H9 (cell line): ENCODE results near the gene CLECL1. TPM values are rescaled to one million over a fixed set of nuclear protein-coding genes. Genes with fewer than 3 reads are reported as not detected.

Experiments used
- DNase-seq: peaks from one replicate; pipeline ENCODE4 v3.0.0-alpha.2; 2017
- H2AFZ ChIP-seq: one replicate; pipeline ENCODE4 v1.6.1; 2013; ENCODE audit warnings: mild to moderate bottlenecking, low read length, control low read depth, moderate library complexity
- H2AK5ac ChIP-seq: 2 replicates; pipeline ENCODE4 v1.6.1; 2013; ENCODE audit warnings: low read length, control low read depth, mixed read lengths; ENCODE audit not compliant: insufficient read length
- H2BK120ac ChIP-seq: one replicate; pipeline ENCODE4 v1.6.1; 2013; ENCODE audit warnings: low read depth, mild to moderate bottlenecking, low read length, control low read depth, inconsistent platforms; ENCODE audit not compliant: poor library complexity, severe bottlenecking
- H2BK12ac ChIP-seq: 2 replicates; pipeline ENCODE4 v1.6.1; 2013; ENCODE audit warnings: low read length, control low read depth, mixed read lengths, low read depth; ENCODE audit not compliant: insufficient read length
- H2BK15ac ChIP-seq: 2 replicates; pipeline ENCODE4 v1.6.1; 2013; ENCODE audit warnings: low read depth, low read length, control low read depth
- H2BK20ac ChIP-seq: one replicate; pipeline ENCODE4 v1.6.1; 2013; ENCODE audit warnings: low read depth, mild to moderate bottlenecking, low read length, control low read depth, inconsistent platforms; ENCODE audit not compliant: poor library complexity, severe bottlenecking
- H2BK5ac ChIP-seq: 2 replicates; pipeline ENCODE4 v1.6.1; 2013; ENCODE audit warnings: low read length, control low read depth, mixed read lengths; ENCODE audit not compliant: insufficient read length
- H3K14ac ChIP-seq: 2 replicates; pipeline ENCODE4 v1.6.1; 2013; ENCODE audit warnings: low read length, control low read depth; ENCODE audit not compliant: insufficient read depth
- H3K18ac ChIP-seq: 2 replicates; pipeline ENCODE4 v1.6.1; 2013; ENCODE audit warnings: low read depth, mild to moderate bottlenecking, mixed read lengths, low read length, control low read depth; ENCODE audit not compliant: insufficient read length
- H3K23ac ChIP-seq: 2 replicates; pipeline ENCODE4 v1.6.1; 2013; ENCODE audit warnings: low read length, control low read depth, mixed read lengths, low read depth; ENCODE audit not compliant: insufficient read length
- H3K23me2 ChIP-seq: 2 replicates; pipeline ENCODE4 v1.6.1; 2013; ENCODE audit warnings: low read depth, mild to moderate bottlenecking, mixed read lengths, low read length, control low read depth; ENCODE audit not compliant: insufficient read length, poor library complexity, severe bottlenecking
- H3K27ac ChIP-seq: 2 replicates; pipeline ENCODE4 v1.5.1; 2013; ENCODE audit warnings: low read length, control low read depth, mixed read lengths, low read depth; ENCODE audit not compliant: insufficient read length
- H3K27me3 ChIP-seq: 2 replicates; pipeline ENCODE4 v1.6.1; 2013; ENCODE audit warnings: low read length, control low read depth, inconsistent platforms; ENCODE audit not compliant: insufficient read depth
- H3K4ac ChIP-seq: 2 replicates; pipeline ENCODE4 v1.6.1; 2013; ENCODE audit warnings: low read depth, mild to moderate bottlenecking, control low read depth, inconsistent platforms, low read length, moderate library complexity
- H3K4me1 ChIP-seq: 2 replicates; pipeline ENCODE4 v1.6.1; 2013; ENCODE audit warnings: low read length, control low read depth, inconsistent platforms; ENCODE audit not compliant: insufficient read depth
- H3K4me2 ChIP-seq: 2 replicates; pipeline ENCODE4 v1.6.1; 2013; ENCODE audit warnings: low read length, control low read depth, mixed read lengths; ENCODE audit not compliant: insufficient read length, insufficient read depth
- H3K56ac ChIP-seq: 2 replicates; pipeline ENCODE4 v1.6.1; 2013; ENCODE audit warnings: low read depth, mild to moderate bottlenecking, mixed read lengths, low read length, control low read depth; ENCODE audit not compliant: insufficient read length
- H3K79me1 ChIP-seq: 2 replicates; pipeline ENCODE4 v1.6.1; 2013; ENCODE audit warnings: low read depth, mild to moderate bottlenecking, moderate library complexity, low read length, control low read depth, inconsistent platforms; ENCODE audit not compliant: insufficient read depth, poor library complexity, severe bottlenecking
- H3K79me2 ChIP-seq: 2 replicates; pipeline ENCODE4 v1.6.1; 2013; ENCODE audit warnings: low read length, control low read depth, inconsistent platforms; ENCODE audit not compliant: insufficient read depth
- H3K9ac ChIP-seq: 2 replicates; pipeline ENCODE4 v1.6.1; 2013; ENCODE audit warnings: low read length, control low read depth, mixed read lengths; ENCODE audit not compliant: insufficient read length; ENCODE audit errors: extremely low read depth
- H3K9me3 ChIP-seq: one replicate; pipeline ENCODE4 v1.6.1; 2013; ENCODE audit warnings: low read depth, low read length, inconsistent platforms; ENCODE audit not compliant: control insufficient read depth
- H3T11ph ChIP-seq: one replicate; pipeline ENCODE4 v1.6.1; 2013; ENCODE audit warnings: mild to moderate bottlenecking, low read length, control low read depth, inconsistent platforms
- H4K20me1 ChIP-seq: one replicate; pipeline ENCODE4 v1.6.1; 2013; ENCODE audit not compliant: control insufficient read depth, insufficient read length, insufficient read depth
- H4K5ac ChIP-seq: 2 replicates; pipeline ENCODE4 v1.6.1; 2013; ENCODE audit warnings: low read depth, mild to moderate bottlenecking, mixed read lengths, low read length, control low read depth; ENCODE audit not compliant: insufficient read length
- H4K8ac ChIP-seq: replicated peaks from 2 replicates; pipeline ENCODE4 v1.6.1; 2013; ENCODE audit warnings: low read length, control low read depth, mixed read lengths, low read depth; ENCODE audit not compliant: insufficient read length
- H4K91ac ChIP-seq: 2 replicates; pipeline ENCODE4 v1.6.1; 2013; ENCODE audit warnings: low read depth, mild to moderate bottlenecking, moderate library complexity, mixed read lengths, low read length, control low read depth; ENCODE audit not compliant: insufficient read length
- H3K27ac Mint-ChIP-seq, 3 experiments: 2 replicates in 2 of 3; 3 replicates in 1 of 3; pipeline ENCODE4 v1.8.0; 2020 to 2021; ENCODE audit warnings: mixed read lengths in 3 of 3, mild to moderate bottlenecking in 1 of 3, moderate library complexity in 1 of 3
- H3K27me3 Mint-ChIP-seq: 2 replicates; pipeline ENCODE4 v1.8.0; 2021; ENCODE audit warnings: low read depth, mild to moderate bottlenecking, moderate library complexity, mixed read lengths
- H3K36me3 Mint-ChIP-seq, 3 experiments: 2 replicates in 2 of 3; 3 replicates in 1 of 3; pipeline ENCODE4 v1.8.0; 2020 to 2021; ENCODE audit warnings: low read depth in 3 of 3, mixed read lengths in 3 of 3; ENCODE audit not compliant: insufficient read depth in 1 of 3
- H3K4me1 Mint-ChIP-seq, 2 experiments: 2 replicates each; pipeline ENCODE4 v1.8.0; 2020; ENCODE audit warnings: mixed read lengths in 2 of 2
- H3K4me3 Mint-ChIP-seq, 2 experiments: 2 replicates in 1 of 2; 3 replicates in 1 of 2; pipeline ENCODE4 v1.8.0; 2020 to 2021; ENCODE audit warnings: mild to moderate bottlenecking in 2 of 2, mixed read lengths in 2 of 2, moderate library complexity in 1 of 2
- H3K9me3 Mint-ChIP-seq, 2 experiments: 2 replicates in 1 of 2; 3 replicates in 1 of 2; pipeline ENCODE4 v1.8.0; 2020; ENCODE audit warnings: mild to moderate bottlenecking in 2 of 2, mixed read lengths in 2 of 2, moderate library complexity in 1 of 2
- CTCF ChIP-seq: fragments of 200-600 bp; sonication (generic); conservative IDR thresholded peaks from 3 replicates; pipeline ENCODE4 v1.8.0; 2021; ENCODE audit warnings: antibody characterized with exemption, mild to moderate bottlenecking
- total RNA-seq: library from RNA; stranded (reverse); gene quantifications from 2 replicates; pipeline ENCODE4 v1.2.1, GENCODE V29; 2021

Gene CLECL1
- total RNA-seq, 1 experiment from 2014 or later: not detected

DNA sequence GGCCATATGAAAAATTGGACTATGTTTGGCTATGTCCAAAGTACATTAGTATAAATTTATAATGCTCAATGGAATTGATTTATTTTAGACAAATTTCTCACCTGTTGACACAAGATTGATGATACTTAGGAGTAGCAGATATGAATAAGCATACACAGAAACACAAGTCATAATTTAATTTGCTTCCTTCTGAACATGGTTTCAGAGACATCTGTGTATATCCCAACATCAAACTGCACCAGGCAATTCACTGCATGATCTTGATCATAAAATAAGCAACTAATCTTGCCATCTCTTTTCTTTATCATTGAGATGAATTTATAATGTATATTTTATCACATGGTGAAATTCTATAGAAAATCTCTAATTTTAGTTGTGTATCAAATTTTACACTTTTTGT lies 3.8 kb downstream of the CLECL1 start:
- Histone ChIP-seq H3K18ac (no peak overlapping the region), H3K4me1 (no peaks in the 10 kb centered on the region), H4K5ac (no peak overlapping the region), H3K9ac (no peak overlapping the region), H2AFZ (no peak overlapping the region), H3K23me2 (no peaks in the 10 kb centered on the region), H2BK12ac (no peak overlapping the region), H3K23ac (no peak overlapping the region), H2BK120ac (no peak overlapping the region), H3K4ac (no peak overlapping the region), H3K9me3 (no peaks in the 10 kb centered on the region), H3T11ph (no peak overlapping the region), H2AK5ac (no peak overlapping the region), H4K20me1 (no peaks in the 10 kb centered on the region), H3K56ac (no peak overlapping the region), H3K4me2 (no peak overlapping the region), H2BK5ac (no peak overlapping the region), H4K91ac (no peak overlapping the region), H2BK20ac (no peak overlapping the region), H3K79me2 (no peaks in the 10 kb centered on the region), H2BK15ac (no peak overlapping the region), H3K14ac (no peak overlapping the region), H3K27ac (no peak overlapping the region), H3K79me1 (no peaks in the 10 kb centered on the region), H3K27me3 (no peaks in the 10 kb centered on the region), H4K8ac (no peak overlapping the region)
- no peak overlapping the region for H3K27ac Mint-ChIP-seq
- H3K36me3 Mint-ChIP-seq: no peaks in the 10 kb centered on the region
- TF ChIP-seq CTCF: no peak
- H3K9me3 Mint-ChIP-seq: no peaks in the 10 kb centered on the region
- no peak for DNase-seq
- no peaks in the 10 kb centered on the region for H3K4me1 Mint-ChIP-seq
- H3K27me3 Mint-ChIP-seq: no peaks in the 10 kb centered on the region
- no peak overlapping the region for H3K4me3 Mint-ChIP-seq
